Measurements from ENCODE around the gene MYO1E.

Gene MYO1E

GRCh38 chr15:59099162-59099685, 273.4 kb downstream of the MYO1E start:
- no peak for DNase-seq

- DNase-seq, result no peak
Measured at GRCh38 chr15:59096429-59096828, 276.2 kb downstream of the MYO1E start.

- DNase-seq, result no peak
Measured at GRCh38 chr15:59094077-59094476, 278.6 kb downstream of the MYO1E start.

DNA sequence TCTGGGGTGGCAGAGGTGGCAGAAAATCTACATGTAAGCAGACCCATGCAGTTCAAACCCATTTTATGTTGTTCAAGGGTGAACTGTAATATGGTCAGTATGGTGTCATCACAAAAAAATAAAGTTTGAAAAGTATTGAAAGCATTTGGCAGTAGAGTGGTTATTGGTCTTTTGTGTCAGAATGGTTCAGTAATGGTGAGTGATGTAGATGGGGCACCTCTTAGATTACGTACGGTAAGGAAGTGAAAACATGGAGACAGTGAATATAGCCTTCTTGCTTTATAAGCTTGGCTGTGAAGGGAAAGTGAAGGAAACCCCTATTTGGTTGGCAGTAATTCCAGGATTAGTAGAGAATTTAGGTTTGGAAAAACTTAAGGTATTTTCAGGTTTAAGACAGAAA, 284.9 kb downstream of the MYO1E start:
- no peak for DNase-seq
